B cell (primary cell): ENCODE results near the gene TPP1. TPM values are rescaled to one million over a fixed set of nuclear protein-coding genes. Genes with fewer than 3 reads are reported as not detected.

Experiments used
- ATAC-seq: fragments of 200-7000 bp; cut with Tn5 transposase; one replicate; pipeline ENCODE4 v1.10.0; 2021; ENCODE audit warnings: low read depth, mild to moderate bottlenecking, moderate number of reproducible peaks, moderate library complexity
- CTCF ChIA-PET: fragments of 350-600 bp; sonication (Branson Sonifier 250); formaldehyde crosslinking; loops from one replicate; lab custom pipeline; 2021; ENCODE audit warnings: antibody characterized with exemption, inconsistent platforms; lab: Charles Lee
- POLR2A ChIA-PET: fragments of 350-600 bp; sonication (Branson Sonifier 250); formaldehyde crosslinking; loops from one replicate; lab custom pipeline; 2021; ENCODE audit warnings: antibody characterized with exemption; lab: Charles Lee
- DNase-seq: peaks from one replicate; pipeline ENCODE4 v3.0.0; 2013
- H2AFZ ChIP-seq: 2 replicates; pipeline ENCODE4 v1.6.1; 2012; ENCODE audit warnings: mild to moderate bottlenecking, low read depth, low read length; ENCODE audit not compliant: insufficient read depth, poor library complexity, severe bottlenecking
- H3K27ac ChIP-seq, 2 donors: 1 replicate in 1 of 2; 2 replicates in 1 of 2; pipeline ENCODE4 v1.5.1; 2012 to 2013; ENCODE audit warnings: low read length in 2 of 2, mild to moderate bottlenecking in 2 of 2, moderate library complexity in 1 of 2
- H3K27me3 ChIP-seq, 4 experiments: fragments of 200-600 bp in 1 of 4; sonication (generic) in 1 of 4; replicated peaks in 1 of 4; 1 replicate in 2 of 4; 2 replicates in 2 of 4; pipeline versions ENCODE4 v1.6.1 to v1.7.0; 2013 to 2016; ENCODE audit warnings: low read length in 3 of 4, mild to moderate bottlenecking in 2 of 4, mixed read lengths in 1 of 4, moderate library complexity in 1 of 4; ENCODE audit not compliant: insufficient read depth in 4 of 4, control insufficient read depth in 3 of 4; ENCODE audit errors: control extremely low read depth in 1 of 4
- H3K36me3 ChIP-seq, 2 experiments: replicated peaks in 1 of 2; 1 replicate in 1 of 2; 2 replicates in 1 of 2; pipeline versions ENCODE4 v1.6.1 to v1.7.1; 2013; ENCODE audit warnings: low read length in 1 of 2; ENCODE audit not compliant: insufficient read depth in 2 of 2, control insufficient read depth in 1 of 2; ENCODE audit errors: control extremely low read depth in 1 of 2, extremely low read depth in 1 of 2
- H3K4me1 ChIP-seq, 2 donors: fragments of 200-600 bp in 1 of 2; sonication (generic) in 1 of 2; 1 replicate in 1 of 2; 2 replicates in 1 of 2; pipeline versions ENCODE4 v1.5.1 to v1.6.1; 2013 to 2017; ENCODE audit warnings: low read length in 2 of 2; ENCODE audit not compliant: control insufficient read depth in 2 of 2, insufficient read depth in 2 of 2
- H3K4me2 ChIP-seq: replicated peaks from 2 replicates; pipeline ENCODE3; 2012; ENCODE audit warnings: mild to moderate bottlenecking, low read depth, low read length; ENCODE audit not compliant: poor library complexity, severe bottlenecking
- H3K4me3 ChIP-seq, 5 experiments: fragments of 200-600 bp in 1 of 5; sonication (generic) in 1 of 5; 1 replicate in 3 of 5; 2 replicates in 2 of 5; pipeline versions ENCODE4 v1.5.1 to v1.7.0; 2011 to 2016; ENCODE audit warnings: low read length in 4 of 5, mild to moderate bottlenecking in 4 of 5, low read depth in 2 of 5, control low read depth in 1 of 5, moderate library complexity in 1 of 5; ENCODE audit not compliant: insufficient read depth in 1 of 5; ENCODE audit errors: control extremely low read depth in 1 of 5, extremely low read depth in 1 of 5
- H3K79me2 ChIP-seq: fragments of 200-600 bp; sonication (generic); one replicate; pipeline ENCODE4 v1.6.0; 2016; ENCODE audit warnings: low read length; ENCODE audit not compliant: control insufficient read depth, insufficient read depth
- H3K9ac ChIP-seq: fragments of 200-600 bp; sonication (generic); 2 replicates; pipeline ENCODE4 v1.6.1; 2017; ENCODE audit warnings: mild to moderate bottlenecking, low read length, moderate library complexity
- H3K9me3 ChIP-seq, 3 donors: one replicate each; pipeline versions ENCODE4 v1.6.1 to v1.7.1; 2013; ENCODE audit warnings: low read length in 2 of 3; ENCODE audit not compliant: control insufficient read depth in 2 of 3, insufficient read depth in 1 of 3; ENCODE audit errors: control extremely low read depth in 1 of 3
- H4K20me1 ChIP-seq: 2 replicates; pipeline ENCODE4 v1.6.0; 2012; ENCODE audit warnings: mild to moderate bottlenecking, low read length; ENCODE audit not compliant: insufficient read depth, control insufficient read depth, poor library complexity, severe bottlenecking
- H3K27ac Mint-ChIP-seq: one replicate; pipeline ENCODE4 v1.8.0; 2021; ENCODE audit warnings: mixed read lengths
- H3K27me3 Mint-ChIP-seq: one replicate; pipeline ENCODE4 v1.8.0; 2021; ENCODE audit warnings: mixed read lengths
- H3K4me1 Mint-ChIP-seq: one replicate; pipeline ENCODE4 v1.8.0; 2021; ENCODE audit warnings: mixed read lengths
- H3K4me3 Mint-ChIP-seq: one replicate; pipeline ENCODE4 v1.8.0; 2021; ENCODE audit warnings: mixed read lengths
- H3K9me3 Mint-ChIP-seq: one replicate; pipeline ENCODE4 v1.8.0; 2022; ENCODE audit warnings: mixed read lengths; ENCODE audit not compliant: insufficient read depth
- CTCF ChIP-seq: fragments of 200-600 bp; IDR thresholded peaks from one replicate; pipeline ENCODE4 v1.8.0; 2022; ENCODE audit warnings: antibody characterized with exemption, mild to moderate bottlenecking
- EZH2 ChIP-seq: IDR thresholded peaks from 2 replicates; pipeline ENCODE4 v1.6.1; 2012; ENCODE audit warnings: borderline replicate concordance, low read depth, mild to moderate bottlenecking, moderate library complexity, low read length; ENCODE audit not compliant: insufficient read depth, poor library complexity, severe bottlenecking
- WGBS: methylation state at CpG from one replicate; pipeline ENCODE4 v1.1.5; 2013; ENCODE audit warnings: missing lambda C conversion rate; ENCODE audit not compliant: insufficient coverage; 5-methylcytosine and 5-hydroxymethylcytosine counted together
- intact Hi-C: fragments of 100-400 bp; cut with micrococcal nuclease; formaldehyde crosslinking; loops from one replicate; pipeline ENCODE4 v1.10.0; 2022
- polyA plus RNA-seq: library from polyadenylated mRNA; depleted of rRNA; stranded (reverse); fragments of >200 nt; gene quantifications from 2 replicates; pipeline ENCODE4 v1.2.3, GENCODE V29; 2012
- total RNA-seq, 2 donors: library from RNA; stranded (reverse); fragments of 120-200 nt in 1 of 2; gene quantifications; 1 replicate in 1 of 2; 2 replicates in 1 of 2; pipeline versions ENCODE4 v1.2.3 to v1.2.4, GENCODE V29; 2013 to 2022

The TPP1 gene
- total and polyA plus RNA-seq, 2 donors (not counting 1 experiment from before 2014, with no cell fraction given) = 133 to 191 TPM

GRCh38 chr11:6633422-6634408 lies 14.5 kb upstream of the TPP1 start:
- intact Hi-C loops = no loop called here
- Histone ChIP-seq H3K79me2 (no peaks in the 10 kb centered on the region), H3K9ac (no peak overlapping the region), H3K4me1 (peaks cover 0 to 3% of the 10 kb centered on the region in 2 donors), H3K4me3 (no peak overlapping the region), H3K36me3 (no peaks in the 10 kb centered on the region), H3K9me3 (no peaks in the 10 kb centered on the region), H2AFZ (no peak overlapping the region), H3K27me3 (no peaks in the 10 kb centered on the region), H3K4me2 (no peak overlapping the region), H3K27ac (no peak overlapping the region), H4K20me1 (no peaks in the 10 kb centered on the region)
- whole genome bisulfite sequencing = 96% methylated on average over 14 of the region's 16 CpGs
- Mint-ChIP-seq H3K27me3 (no peaks in the 10 kb centered on the region), H3K9me3 (no peaks in the 10 kb centered on the region), H3K4me1 (peaks cover 2% of the 10 kb centered on the region), H3K4me3 (no peak overlapping the region), H3K27ac (no peak overlapping the region)
- TF ChIP-seq CTCF (no peak), EZH2 (no peak)
- no peak for DNase-seq
- ChIA-PET POLR2A (interaction anchor here (0.6 kb wide), 1 partner anchor 32 kb away, joined by 3 read pairs; no protein-coding TSS in a partner anchor), CTCF (no interaction called here)
- ATAC-seq = no peak
